Measurements from ENCODE around the gene DYRK1A.
A peak's percentile ranks its signal among the peaks of the same experiment; 100 is the strongest.

The DYRK1A gene

GRCh38 chr21:37365517-37366481, 774 bp upstream of the DYRK1A start:
- DNase-seq (ENCODE audit: low read depth in 2 of 2) = peak; percentile 27 to 57

- DNase-seq (ENCODE audit: low read depth in 2 of 2) = no peak
Observed at GRCh38 chr21:37367336-37367702, 746 bp downstream of the DYRK1A start.

- DNase-seq (ENCODE audit: low read depth in 2 of 2) = peak; percentile 4 to 20
Observed at GRCh38 chr21:37367703-37368540, 1.3 kb downstream of the DYRK1A start.

GRCh38 chr21:37368541-37369279, 2.1 kb downstream of the DYRK1A start:
- no peak for DNase-seq (ENCODE audit: low read depth in 2 of 2)

GRCh38 chr21:37369307-37369854, 2.8 kb downstream of the DYRK1A start:
- DNase-seq (ENCODE audit: low read depth in 2 of 2) = no peak

- DNase-seq (ENCODE audit: low read depth in 2 of 2) = no peak
Observed at GRCh38 chr21:37370152-37371040, 3.8 kb downstream of the DYRK1A start.

GRCh38 chr21:37371041-37371397, 4.4 kb downstream of the DYRK1A start:
- no peak for DNase-seq (ENCODE audit: low read depth in 2 of 2)

- DNase-seq (ENCODE audit: low read depth in 2 of 2) = no peak
Observed at GRCh38 chr21:37372127-37372731, 5.7 kb downstream of the DYRK1A start.

GRCh38 chr21:37372951-37373350, 6.4 kb downstream of the DYRK1A start:
- DNase-seq (ENCODE audit: low read depth in 2 of 2) = no peak

- no peak for DNase-seq (ENCODE audit: low read depth in 2 of 2)
Observed at GRCh38 chr21:37373539-37373938, 7.0 kb downstream of the DYRK1A start.

- no peak for DNase-seq (ENCODE audit: low read depth in 2 of 2)
Observed at GRCh38 chr21:37374027-37374426, 7.5 kb downstream of the DYRK1A start.

- DNase-seq (ENCODE audit: low read depth in 2 of 2) = no peak
Observed at GRCh38 chr21:37375866-37376574, 9.4 kb downstream of the DYRK1A start.

GRCh38 chr21:37378700-37379139, 12.1 kb downstream of the DYRK1A start:
- DNase-seq (ENCODE audit: low read depth in 2 of 2) = no peak

- DNase-seq (ENCODE audit: low read depth in 2 of 2) = no peak
Observed at GRCh38 chr21:37380349-37381323, 14.1 kb downstream of the DYRK1A start.

GRCh38 chr21:37381883-37382585, 15.5 kb downstream of the DYRK1A start:
- DNase-seq (ENCODE audit: low read depth in 2 of 2) = no peak

- no peak for DNase-seq (ENCODE audit: low read depth in 2 of 2)
Observed at GRCh38 chr21:37383086-37383485, 16.5 kb downstream of the DYRK1A start.

- no peak for DNase-seq (ENCODE audit: low read depth in 2 of 2)
Observed at GRCh38 chr21:37383784-37384311, 17.3 kb downstream of the DYRK1A start.
